Gastroesophageal sphincter (tissue), 3 donors: ENCODE results near the gene WNK3.

ENCODE experiments used
- EP300 ChIP-seq: sonication (generic); formaldehyde crosslinking; IDR thresholded peaks from one replicate; pipeline ENCODE4 v1.6.1; 2017; ENCODE audit warnings: antibody characterized with exemption, mild to moderate bottlenecking
- POLR2A ChIP-seq, 2 donors: fragments of 450-650 bp; IDR thresholded peaks; one replicate each; pipeline ENCODE4 v1.6.1; 2017; ENCODE audit warnings: antibody characterized with exemption in 2 of 2, mild to moderate bottlenecking in 2 of 2, moderate library complexity in 1 of 2
- POLR2AphosphoS5 ChIP-seq: sonication (generic); formaldehyde crosslinking; IDR thresholded peaks from one replicate; pipeline ENCODE4 v1.6.1; 2017; ENCODE audit warnings: antibody characterized with exemption
- TF ChIP-seq, protein P1 (sequence below), 4 experiments: fragments of 200-600 bp in 2 of 4; fragments of 450-650 bp in 2 of 4; sonication (generic) in 1 of 4; IDR thresholded peaks; one replicate each; pipeline ENCODE4 v1.5.1; 2017 to 2019; ENCODE audit warnings: antibody characterized with exemption in 4 of 4, mild to moderate bottlenecking in 2 of 4, moderate library complexity in 2 of 4

DNA sequence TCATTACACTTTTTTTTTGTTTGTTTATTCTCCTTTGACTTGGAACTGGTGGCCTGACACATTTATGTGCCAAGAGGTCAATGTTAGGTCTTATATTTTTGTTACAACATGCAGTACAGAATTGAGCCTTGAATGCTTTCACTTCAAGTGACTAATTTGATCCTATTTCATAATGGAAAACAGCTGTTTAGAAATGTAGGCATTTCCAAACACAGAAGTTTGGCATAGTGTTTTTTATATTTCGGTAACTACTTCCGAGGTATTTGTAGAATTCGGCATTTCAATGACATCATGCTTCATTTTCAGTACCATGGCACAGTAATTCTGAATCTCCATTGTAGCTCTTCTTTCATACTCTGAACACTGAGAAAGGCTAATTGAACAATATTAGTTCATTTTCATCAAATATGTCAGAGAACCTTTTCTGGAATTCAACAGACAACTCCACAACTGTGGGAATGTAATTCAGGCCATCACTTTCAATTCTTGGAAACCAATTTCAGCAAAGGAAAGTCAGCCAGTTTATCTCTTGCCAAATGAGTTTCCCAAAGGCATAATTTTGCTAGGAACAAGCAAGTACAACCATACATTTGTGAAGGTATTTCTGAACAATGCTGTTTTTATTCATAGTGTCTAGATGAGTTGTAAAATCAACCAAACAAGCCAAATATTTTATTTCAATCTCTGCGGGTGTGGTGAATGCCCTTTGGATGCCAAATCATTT, 186.2 kb downstream of the WNK3 start:
- TF ChIP-seq, protein P1, sequence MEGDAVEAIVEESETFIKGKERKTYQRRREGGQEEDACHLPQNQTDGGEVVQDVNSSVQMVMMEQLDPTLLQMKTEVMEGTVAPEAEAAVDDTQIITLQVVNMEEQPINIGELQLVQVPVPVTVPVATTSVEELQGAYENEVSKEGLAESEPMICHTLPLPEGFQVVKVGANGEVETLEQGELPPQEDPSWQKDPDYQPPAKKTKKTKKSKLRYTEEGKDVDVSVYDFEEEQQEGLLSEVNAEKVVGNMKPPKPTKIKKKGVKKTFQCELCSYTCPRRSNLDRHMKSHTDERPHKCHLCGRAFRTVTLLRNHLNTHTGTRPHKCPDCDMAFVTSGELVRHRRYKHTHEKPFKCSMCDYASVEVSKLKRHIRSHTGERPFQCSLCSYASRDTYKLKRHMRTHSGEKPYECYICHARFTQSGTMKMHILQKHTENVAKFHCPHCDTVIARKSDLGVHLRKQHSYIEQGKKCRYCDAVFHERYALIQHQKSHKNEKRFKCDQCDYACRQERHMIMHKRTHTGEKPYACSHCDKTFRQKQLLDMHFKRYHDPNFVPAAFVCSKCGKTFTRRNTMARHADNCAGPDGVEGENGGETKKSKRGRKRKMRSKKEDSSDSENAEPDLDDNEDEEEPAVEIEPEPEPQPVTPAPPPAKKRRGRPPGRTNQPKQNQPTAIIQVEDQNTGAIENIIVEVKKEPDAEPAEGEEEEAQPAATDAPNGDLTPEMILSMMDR (IDR thresholded peaks at IDR 0.05) = no peak
- TF ChIP-seq EP300 (no peak), POLR2AphosphoS5 (peak; percentile 43), POLR2A (IDR thresholded peaks at IDR 0.05) (no peak)
